Effector CD8-positive, alpha-beta T cell (primary cell): ENCODE data around the gene LPP.

Experiments used
- DNase-seq: peaks from one replicate; lab custom pipeline; 2025; lab: John Stamatoyannopoulos, UW

LPP gene

GRCh38 chr3:188792793-188793192 is 638.8 kb downstream of the LPP start:
- no peak for DNase-seq

GRCh38 chr3:188796122-188796631 is 642.2 kb downstream of the LPP start:
- no peak for DNase-seq

GRCh38 chr3:188797045-188797444 is 643.1 kb downstream of the LPP start:
- DNase-seq = no peak

- DNase-seq = no peak
Measured at GRCh38 chr3:188798556-188799145, 644.7 kb downstream of the LPP start.

GRCh38 chr3:188801393-188801792 is 647.4 kb downstream of the LPP start:
- no peak for DNase-seq

GRCh38 chr3:188802645-188803044 is 648.7 kb downstream of the LPP start:
- no peak for DNase-seq

GRCh38 chr3:188807006-188807405 is 653.0 kb downstream of the LPP start:
- DNase-seq = no peak

- no peak for DNase-seq
Measured at GRCh38 chr3:188812198-188812597, 658.2 kb downstream of the LPP start.

GRCh38 chr3:188814581-188814980 is 660.6 kb downstream of the LPP start:
- DNase-seq = no peak

- no peak for DNase-seq
Measured at GRCh38 chr3:188817103-188817934, 663.4 kb downstream of the LPP start.

- DNase-seq = no peak
Measured at GRCh38 chr3:188817935-188818269, 663.9 kb downstream of the LPP start.

GRCh38 chr3:188818282-188818681 is 664.3 kb downstream of the LPP start:
- DNase-seq = no peak

GRCh38 chr3:188819939-188820338 is 666.0 kb downstream of the LPP start:
- DNase-seq = no peak

- no peak for DNase-seq
Measured at GRCh38 chr3:188822004-188822403, 668.0 kb downstream of the LPP start.

GRCh38 chr3:188822411-188822810 is 668.5 kb downstream of the LPP start:
- DNase-seq = no peak

GRCh38 chr3:188824566-188824965 is 670.6 kb downstream of the LPP start:
- DNase-seq = no peak

GRCh38 chr3:188825901-188826300 is 671.9 kb downstream of the LPP start:
- no peak for DNase-seq

- DNase-seq = no peak
Measured at GRCh38 chr3:188826574-188826973, 672.6 kb downstream of the LPP start.

- DNase-seq = no peak
Measured at GRCh38 chr3:188827103-188827502, 673.1 kb downstream of the LPP start.

- no peak for DNase-seq
Measured at GRCh38 chr3:188827576-188827975, 673.6 kb downstream of the LPP start.

- no peak for DNase-seq
Measured at GRCh38 chr3:188829130-188829529, 675.2 kb downstream of the LPP start.

GRCh38 chr3:188829576-188829975 is 675.6 kb downstream of the LPP start:
- DNase-seq = no peak

GRCh38 chr3:188830893-188831292 is 676.9 kb downstream of the LPP start:
- no peak for DNase-seq

- no peak for DNase-seq
Measured at GRCh38 chr3:188832146-188832545, 678.2 kb downstream of the LPP start.
